H9 (cell line): ENCODE results near the gene UGT1A3. TPM values are rescaled to one million over a fixed set of nuclear protein-coding genes. Genes with fewer than 3 reads are reported as not detected.

Source experiments
- DNase-seq: peaks from one replicate; pipeline ENCODE4 v3.0.0-alpha.2; 2017
- H2AFZ ChIP-seq: one replicate; pipeline ENCODE4 v1.6.1; 2013; ENCODE audit warnings: mild to moderate bottlenecking, low read length, control low read depth, moderate library complexity
- H2AK5ac ChIP-seq: 2 replicates; pipeline ENCODE4 v1.6.1; 2013; ENCODE audit warnings: low read length, control low read depth, mixed read lengths; ENCODE audit not compliant: insufficient read length
- H2BK120ac ChIP-seq: one replicate; pipeline ENCODE4 v1.6.1; 2013; ENCODE audit warnings: low read depth, mild to moderate bottlenecking, low read length, control low read depth, inconsistent platforms; ENCODE audit not compliant: poor library complexity, severe bottlenecking
- H2BK12ac ChIP-seq: 2 replicates; pipeline ENCODE4 v1.6.1; 2013; ENCODE audit warnings: low read length, control low read depth, mixed read lengths, low read depth; ENCODE audit not compliant: insufficient read length
- H2BK15ac ChIP-seq: 2 replicates; pipeline ENCODE4 v1.6.1; 2013; ENCODE audit warnings: low read depth, low read length, control low read depth
- H2BK20ac ChIP-seq: one replicate; pipeline ENCODE4 v1.6.1; 2013; ENCODE audit warnings: low read depth, mild to moderate bottlenecking, low read length, control low read depth, inconsistent platforms; ENCODE audit not compliant: poor library complexity, severe bottlenecking
- H2BK5ac ChIP-seq: 2 replicates; pipeline ENCODE4 v1.6.1; 2013; ENCODE audit warnings: low read length, control low read depth, mixed read lengths; ENCODE audit not compliant: insufficient read length
- H3K14ac ChIP-seq: 2 replicates; pipeline ENCODE4 v1.6.1; 2013; ENCODE audit warnings: low read length, control low read depth; ENCODE audit not compliant: insufficient read depth
- H3K18ac ChIP-seq: 2 replicates; pipeline ENCODE4 v1.6.1; 2013; ENCODE audit warnings: low read depth, mild to moderate bottlenecking, mixed read lengths, low read length, control low read depth; ENCODE audit not compliant: insufficient read length
- H3K23ac ChIP-seq: 2 replicates; pipeline ENCODE4 v1.6.1; 2013; ENCODE audit warnings: low read length, control low read depth, mixed read lengths, low read depth; ENCODE audit not compliant: insufficient read length
- H3K23me2 ChIP-seq: 2 replicates; pipeline ENCODE4 v1.6.1; 2013; ENCODE audit warnings: low read depth, mild to moderate bottlenecking, mixed read lengths, low read length, control low read depth; ENCODE audit not compliant: insufficient read length, poor library complexity, severe bottlenecking
- H3K27ac ChIP-seq: 2 replicates; pipeline ENCODE4 v1.5.1; 2013; ENCODE audit warnings: low read length, control low read depth, mixed read lengths, low read depth; ENCODE audit not compliant: insufficient read length
- H3K27me3 ChIP-seq: 2 replicates; pipeline ENCODE4 v1.6.1; 2013; ENCODE audit warnings: low read length, control low read depth, inconsistent platforms; ENCODE audit not compliant: insufficient read depth
- H3K4ac ChIP-seq: 2 replicates; pipeline ENCODE4 v1.6.1; 2013; ENCODE audit warnings: low read depth, mild to moderate bottlenecking, control low read depth, inconsistent platforms, low read length, moderate library complexity
- H3K4me1 ChIP-seq: 2 replicates; pipeline ENCODE4 v1.6.1; 2013; ENCODE audit warnings: low read length, control low read depth, inconsistent platforms; ENCODE audit not compliant: insufficient read depth
- H3K4me2 ChIP-seq: 2 replicates; pipeline ENCODE4 v1.6.1; 2013; ENCODE audit warnings: low read length, control low read depth, mixed read lengths; ENCODE audit not compliant: insufficient read length, insufficient read depth
- H3K56ac ChIP-seq: 2 replicates; pipeline ENCODE4 v1.6.1; 2013; ENCODE audit warnings: low read depth, mild to moderate bottlenecking, mixed read lengths, low read length, control low read depth; ENCODE audit not compliant: insufficient read length
- H3K79me1 ChIP-seq: 2 replicates; pipeline ENCODE4 v1.6.1; 2013; ENCODE audit warnings: low read depth, mild to moderate bottlenecking, moderate library complexity, low read length, control low read depth, inconsistent platforms; ENCODE audit not compliant: insufficient read depth, poor library complexity, severe bottlenecking
- H3K79me2 ChIP-seq: 2 replicates; pipeline ENCODE4 v1.6.1; 2013; ENCODE audit warnings: low read length, control low read depth, inconsistent platforms; ENCODE audit not compliant: insufficient read depth
- H3K9ac ChIP-seq: 2 replicates; pipeline ENCODE4 v1.6.1; 2013; ENCODE audit warnings: low read length, control low read depth, mixed read lengths; ENCODE audit not compliant: insufficient read length; ENCODE audit errors: extremely low read depth
- H3K9me3 ChIP-seq: one replicate; pipeline ENCODE4 v1.6.1; 2013; ENCODE audit warnings: low read depth, low read length, inconsistent platforms; ENCODE audit not compliant: control insufficient read depth
- H3T11ph ChIP-seq: one replicate; pipeline ENCODE4 v1.6.1; 2013; ENCODE audit warnings: mild to moderate bottlenecking, low read length, control low read depth, inconsistent platforms
- H4K20me1 ChIP-seq: one replicate; pipeline ENCODE4 v1.6.1; 2013; ENCODE audit not compliant: control insufficient read depth, insufficient read length, insufficient read depth
- H4K5ac ChIP-seq: 2 replicates; pipeline ENCODE4 v1.6.1; 2013; ENCODE audit warnings: low read depth, mild to moderate bottlenecking, mixed read lengths, low read length, control low read depth; ENCODE audit not compliant: insufficient read length
- H4K8ac ChIP-seq: replicated peaks from 2 replicates; pipeline ENCODE4 v1.6.1; 2013; ENCODE audit warnings: low read length, control low read depth, mixed read lengths, low read depth; ENCODE audit not compliant: insufficient read length
- H4K91ac ChIP-seq: 2 replicates; pipeline ENCODE4 v1.6.1; 2013; ENCODE audit warnings: low read depth, mild to moderate bottlenecking, moderate library complexity, mixed read lengths, low read length, control low read depth; ENCODE audit not compliant: insufficient read length
- H3K27ac Mint-ChIP-seq, 3 experiments: 2 replicates in 2 of 3; 3 replicates in 1 of 3; pipeline ENCODE4 v1.8.0; 2020 to 2021; ENCODE audit warnings: mixed read lengths in 3 of 3, mild to moderate bottlenecking in 1 of 3, moderate library complexity in 1 of 3
- H3K27me3 Mint-ChIP-seq: 2 replicates; pipeline ENCODE4 v1.8.0; 2021; ENCODE audit warnings: low read depth, mild to moderate bottlenecking, moderate library complexity, mixed read lengths
- H3K36me3 Mint-ChIP-seq, 3 experiments: 2 replicates in 2 of 3; 3 replicates in 1 of 3; pipeline ENCODE4 v1.8.0; 2020 to 2021; ENCODE audit warnings: low read depth in 3 of 3, mixed read lengths in 3 of 3; ENCODE audit not compliant: insufficient read depth in 1 of 3
- H3K4me1 Mint-ChIP-seq, 2 experiments: 2 replicates each; pipeline ENCODE4 v1.8.0; 2020; ENCODE audit warnings: mixed read lengths in 2 of 2
- H3K4me3 Mint-ChIP-seq, 2 experiments: 2 replicates in 1 of 2; 3 replicates in 1 of 2; pipeline ENCODE4 v1.8.0; 2020 to 2021; ENCODE audit warnings: mild to moderate bottlenecking in 2 of 2, mixed read lengths in 2 of 2, moderate library complexity in 1 of 2
- H3K9me3 Mint-ChIP-seq, 2 experiments: 2 replicates in 1 of 2; 3 replicates in 1 of 2; pipeline ENCODE4 v1.8.0; 2020; ENCODE audit warnings: mild to moderate bottlenecking in 2 of 2, mixed read lengths in 2 of 2, moderate library complexity in 1 of 2
- CTCF ChIP-seq: fragments of 200-600 bp; sonication (generic); conservative IDR thresholded peaks from 3 replicates; pipeline ENCODE4 v1.8.0; 2021; ENCODE audit warnings: antibody characterized with exemption, mild to moderate bottlenecking
- total RNA-seq: library from RNA; stranded (reverse); gene quantifications from 2 replicates; pipeline ENCODE4 v1.2.1, GENCODE V29; 2021

UGT1A3 gene
- total RNA-seq, 1 experiment from 2014 or later: not detected

GRCh38 chr2:233758141-233758540 is 29.3 kb downstream of the UGT1A3 start:
- H3K18ac ChIP-seq: no peak overlapping the region
- peaks cover 2 to 3% of the 10 kb centered on the region in 2 experiments; a peak in 4 of 5 replicates for H3K9me3 Mint-ChIP-seq
- H4K20me1 ChIP-seq: no peaks in the 10 kb centered on the region
- H3K27ac ChIP-seq: no peak overlapping the region
- H2BK12ac ChIP-seq: no peak overlapping the region
- H3K27ac Mint-ChIP-seq: no peak overlapping the region
- H3K4me1 ChIP-seq: no peaks in the 10 kb centered on the region
- no peak overlapping the region for H3K4me3 Mint-ChIP-seq
- no peak overlapping the region for H2BK120ac ChIP-seq
- H3K14ac ChIP-seq: no peak overlapping the region
- H3K27me3 ChIP-seq: no peaks in the 10 kb centered on the region
- no peak overlapping the region for H3T11ph ChIP-seq
- no peak overlapping the region for H3K4ac ChIP-seq
- TF ChIP-seq CTCF: no peak
- no peaks in the 10 kb centered on the region for H3K79me1 ChIP-seq
- H2AK5ac ChIP-seq: no peak overlapping the region
- no peaks in the 10 kb centered on the region for H3K36me3 Mint-ChIP-seq
- H2BK20ac ChIP-seq: no peak overlapping the region
- no peaks in the 10 kb centered on the region for H3K23me2 ChIP-seq
- H2BK5ac ChIP-seq: no peak overlapping the region
- no peak overlapping the region for H4K91ac ChIP-seq
- DNase-seq: no peak
- no peak overlapping the region for H3K4me2 ChIP-seq
- H3K4me1 Mint-ChIP-seq: peaks cover 0 to 1% of the 10 kb centered on the region in 2 experiments; a peak in 3 of 4 replicates
- H2BK15ac ChIP-seq: no peak overlapping the region
- H3K23ac ChIP-seq: no peak overlapping the region
- no peak overlapping the region for H2AFZ ChIP-seq
- no peaks in the 10 kb centered on the region for H3K79me2 ChIP-seq
- no peak overlapping the region for H4K5ac ChIP-seq
- H3K9ac ChIP-seq: no peak overlapping the region
- no peak overlapping the region for H3K56ac ChIP-seq
- H3K9me3 ChIP-seq: no peaks in the 10 kb centered on the region
- H4K8ac ChIP-seq: no peak overlapping the region
- peaks cover 5% of the 10 kb centered on the region for H3K27me3 Mint-ChIP-seq
